ENCODE data around the gene NOTCH2. TPM values are rescaled to one million over a fixed set of nuclear protein-coding genes. Genes with fewer than 3 reads are reported as not detected.

The NOTCH2 gene
- total RNA-seq, 1 donor from 2014 or later: 112 TPM

GRCh38 chr1:119947468-119947867 lies 122.0 kb downstream of the NOTCH2 start:
- peaks cover 21% of the 10 kb centered on the region for H3K36me3 Mint-ChIP-seq (ENCODE audit: insufficient read depth)

GRCh38 chr1:119946724-119947123 lies 122.7 kb downstream of the NOTCH2 start:
- DNase-seq (ENCODE audit: low spot score, unreplicated experiment): no peak
- Mint-ChIP-seq H3K4me1 (ENCODE audit: low read depth) (no peaks in the 10 kb centered on the region), H3K27me3 (no peaks in the 10 kb centered on the region), H3K4me3 (ENCODE audit: low read depth) (no peak overlapping the region), H3K9me3 (ENCODE audit: low read depth) (no peaks in the 10 kb centered on the region), H3K27ac (no peak overlapping the region), H3K36me3 (ENCODE audit: insufficient read depth) (peaks cover 21% of the 10 kb centered on the region)
- TF ChIP-seq CTCF (IDR thresholded peaks at IDR 0.05; ENCODE audit: unreplicated experiment): no peak

More at GRCh38 chr1:119947468-119947867, 122.0 kb downstream of the NOTCH2 start:
- no peak for TF ChIP-seq CTCF (IDR thresholded peaks at IDR 0.05; ENCODE audit: unreplicated experiment)
- no peak overlapping the region for H3K27ac Mint-ChIP-seq
- no peaks in the 10 kb centered on the region for H3K4me1 Mint-ChIP-seq (ENCODE audit: low read depth)
- H3K9me3 Mint-ChIP-seq (ENCODE audit: low read depth): no peaks in the 10 kb centered on the region
- H3K4me3 Mint-ChIP-seq (ENCODE audit: low read depth): no peak overlapping the region
- no peaks in the 10 kb centered on the region for H3K27me3 Mint-ChIP-seq
- DNase-seq (ENCODE audit: low spot score, unreplicated experiment): no peak

GRCh38 chr1:119943216-119943615 lies 126.2 kb downstream of the NOTCH2 start:
- H3K27ac Mint-ChIP-seq: no peak overlapping the region
- H3K27me3 Mint-ChIP-seq: no peaks in the 10 kb centered on the region
- H3K4me3 Mint-ChIP-seq (ENCODE audit: low read depth): no peak overlapping the region
- H3K4me1 Mint-ChIP-seq (ENCODE audit: low read depth): no peaks in the 10 kb centered on the region
- H3K9me3 Mint-ChIP-seq (ENCODE audit: low read depth): no peaks in the 10 kb centered on the region
- TF ChIP-seq CTCF (IDR thresholded peaks at IDR 0.05; ENCODE audit: unreplicated experiment): no peak
- H3K36me3 Mint-ChIP-seq (ENCODE audit: insufficient read depth): peaks cover 27% of the 10 kb centered on the region
- DNase-seq (ENCODE audit: low spot score, unreplicated experiment): no peak

GRCh38 chr1:119941392-119941791 lies 128.1 kb downstream of the NOTCH2 start:
- H3K27me3 Mint-ChIP-seq: no peaks in the 10 kb centered on the region
- no peak for DNase-seq (ENCODE audit: low spot score, unreplicated experiment)
- H3K36me3 Mint-ChIP-seq (ENCODE audit: insufficient read depth): peaks cover 34% of the 10 kb centered on the region
- TF ChIP-seq CTCF (IDR thresholded peaks at IDR 0.05; ENCODE audit: unreplicated experiment): no peak
- no peaks in the 10 kb centered on the region for H3K9me3 Mint-ChIP-seq (ENCODE audit: low read depth)
- no peak overlapping the region for H3K27ac Mint-ChIP-seq
- no peaks in the 10 kb centered on the region for H3K4me1 Mint-ChIP-seq (ENCODE audit: low read depth)
- no peak overlapping the region for H3K4me3 Mint-ChIP-seq (ENCODE audit: low read depth)

GRCh38 chr1:119940697-119941096 lies 128.8 kb downstream of the NOTCH2 start:
- Mint-ChIP-seq H3K27me3 (no peaks in the 10 kb centered on the region), H3K4me1 (ENCODE audit: low read depth) (no peaks in the 10 kb centered on the region), H3K27ac (no peak overlapping the region), H3K9me3 (ENCODE audit: low read depth) (no peaks in the 10 kb centered on the region), H3K4me3 (ENCODE audit: low read depth) (no peak overlapping the region), H3K36me3 (ENCODE audit: insufficient read depth) (peaks cover 37% of the 10 kb centered on the region)
- no peak for DNase-seq (ENCODE audit: low spot score, unreplicated experiment)
- no peak for TF ChIP-seq CTCF (IDR thresholded peaks at IDR 0.05; ENCODE audit: unreplicated experiment)
